HCT116 (cell line): ENCODE measurements around the gene SPSB1. TPM values are rescaled to one million over a fixed set of nuclear protein-coding genes. Genes with fewer than 3 reads are reported as not detected.
A peak's percentile ranks its signal among the peaks of the same experiment; 100 is the strongest.

Source experiments
- ATAC-seq: fragments of 200-7000 bp; cut with Tn5 transposase; 2 replicates; pipeline ENCODE4 v1.9.1; 2020; ENCODE audit warnings: mild to moderate bottlenecking, moderate library complexity
- BruUV-seq: library from RNA; stranded (reverse); fragments of 400-500 nt; replicated peaks from 2 replicates; lab custom pipeline; 2021; lab: Mats Ljungman, UMichigan
- CTCF ChIA-PET: fragments of 300-600 bp; sonication (Branson Sonifier 250); formaldehyde crosslinking; loops from one replicate; lab custom pipeline; 2021; ENCODE audit warnings: antibody characterized with exemption; lab: Charles Lee
- POLR2A ChIA-PET: fragments of 300-600, 350-600 bp; sonication (Branson Sonifier 250); formaldehyde crosslinking; loops from one replicate; lab custom pipeline; 2021; ENCODE audit warnings: antibody characterized with exemption; lab: Charles Lee
- RAD21 ChIA-PET, 2 experiments: fragments of 300-600 bp; sonication (Branson Sonifier 250); formaldehyde crosslinking; loops; one replicate each; lab custom pipeline; 2023; ENCODE audit warnings: low total read pairs in 2 of 2; ENCODE audit not compliant: uncharacterized antibody in 2 of 2, unreplicated experiment in 2 of 2, low non-redundant PET in 1 of 2; lab: Charles Lee
- DNase-seq: peaks from one replicate; pipeline ENCODE4 v3.0.0-alpha.2; 2010; ENCODE audit warnings: low read depth, low spot score
- H2AFZ ChIP-seq: fragments of 200-600 bp; shearing (Covaris generic), sonication (generic); 2 replicates; pipeline ENCODE4 v1.6.1; 2017; ENCODE audit warnings: low read depth, mixed run types, mixed read lengths, antibody characterized with exemption, low read length; ENCODE audit not compliant: poor library complexity, severe bottlenecking
- H3K27ac ChIP-seq: 2 replicates; pipeline ENCODE4 v1.5.1; 2012; ENCODE audit warnings: low read depth, low read length
- H3K27me3 ChIP-seq: fragments of 200-600 bp; sonication (generic); 2 replicates; pipeline ENCODE4 v1.6.1; 2016; ENCODE audit warnings: mixed run types, low read length, mixed read lengths; ENCODE audit not compliant: insufficient read depth
- H3K36me3 ChIP-seq, 2 experiments: fragments of 200-500 bp in 1 of 2; fragments of 200-600 bp in 1 of 2; sonication (Bioruptor generic) in 1 of 2; sonication (generic) in 1 of 2; 2 replicates each; pipeline versions ENCODE4 v1.5.1 to v1.6.1; 2014 to 2016; ENCODE audit warnings: low read length in 2 of 2, inconsistent platforms in 1 of 2, mixed read lengths in 1 of 2, mixed run types in 1 of 2; ENCODE audit not compliant: insufficient read depth in 2 of 2, control insufficient read depth in 1 of 2
- H3K4me1 ChIP-seq, 2 experiments: fragments of 200-600 bp in 1 of 2; sonication (generic) in 1 of 2; 2 replicates each; pipeline versions ENCODE4 v1.5.1 to v1.6.1; 2012 to 2017; ENCODE audit warnings: low read length in 2 of 2, inconsistent platforms in 1 of 2, mild to moderate bottlenecking in 1 of 2, mixed read lengths in 1 of 2, mixed run types in 1 of 2, moderate library complexity in 1 of 2; ENCODE audit not compliant: insufficient read depth in 2 of 2, control insufficient read depth in 1 of 2
- H3K4me2 ChIP-seq: fragments of 200-600 bp; sonication (generic); 2 replicates; pipeline ENCODE4 v1.6.1; 2017; ENCODE audit warnings: mixed run types, low read length, mixed read lengths
- H3K4me3 ChIP-seq, 2 experiments: fragments of 200-600 bp in 1 of 2; sonication (generic) in 1 of 2; replicated peaks in 1 of 2; 2 replicates each; pipeline ENCODE4 v1.5.1; 2011 to 2016; ENCODE audit warnings: low read length in 2 of 2, control low read depth in 1 of 2, low read depth in 1 of 2, mild to moderate bottlenecking in 1 of 2, mixed read lengths in 1 of 2, mixed run types in 1 of 2
- H3K79me2 ChIP-seq: fragments of 200-600 bp; sonication (generic); 2 replicates; pipeline ENCODE4 v1.6.1; 2017; ENCODE audit warnings: mild to moderate bottlenecking, mixed run types, low read length, moderate library complexity, mixed read lengths; ENCODE audit not compliant: insufficient read depth
- H3K9ac ChIP-seq: fragments of 200-600 bp; sonication (generic); 2 replicates; pipeline ENCODE4 v1.6.1; 2016; ENCODE audit warnings: low read length, mixed read lengths
- H3K9me2 ChIP-seq: fragments of 200-600 bp; sonication (generic), shearing (Covaris generic); 2 replicates; pipeline ENCODE4 v1.6.1; 2017; ENCODE audit warnings: mixed run types, mild to moderate bottlenecking, moderate library complexity; ENCODE audit not compliant: insufficient read depth
- H3K9me3 ChIP-seq, 2 experiments: fragments of 200-500 bp in 1 of 2; fragments of 200-600 bp in 1 of 2; sonication (Bioruptor generic) in 1 of 2; sonication (generic) in 1 of 2; 2 replicates each; pipeline ENCODE4 v1.6.1; 2014 to 2017; ENCODE audit warnings: low read length in 2 of 2, mixed read lengths in 2 of 2, inconsistent platforms in 1 of 2, low read depth in 1 of 2, mild to moderate bottlenecking in 1 of 2, mixed run types in 1 of 2, moderate library complexity in 1 of 2; ENCODE audit not compliant: control insufficient read depth in 1 of 2, insufficient read depth in 1 of 2
- H4K20me1 ChIP-seq: fragments of 200-600 bp; sonication (generic), shearing (Covaris generic); 2 replicates; pipeline ENCODE4 v1.6.1; 2017; ENCODE audit warnings: mixed run types, mild to moderate bottlenecking, moderate library complexity; ENCODE audit not compliant: insufficient read depth
- EZH2 ChIP-seq: fragments of 200-600 bp; sonication (generic); IDR thresholded peaks from 2 replicates; pipeline ENCODE4 v1.6.1; 2017; ENCODE audit warnings: antibody characterized with exemption, mixed run types
- FOSL1 ChIP-seq: IDR thresholded peaks from 2 replicates; pipeline ENCODE4 v1.6.1; 2012; ENCODE audit warnings: low read depth
- POLR2A ChIP-seq: IDR thresholded peaks from 2 replicates; pipeline ENCODE4 v1.7.0; 2011; ENCODE audit warnings: borderline replicate concordance; ENCODE audit not compliant: insufficient read depth, insufficient read length; ENCODE audit errors: extremely low read depth
- RAD21 ChIP-seq: IDR thresholded peaks from 2 replicates; pipeline ENCODE4 v1.6.1; 2012; ENCODE audit warnings: low read depth, mild to moderate bottlenecking
- SP1 ChIP-seq: IDR thresholded peaks from 2 replicates; pipeline ENCODE4 v1.6.1; 2012; ENCODE audit warnings: low read depth
- YY1 ChIP-seq: IDR thresholded peaks from 2 replicates; pipeline ENCODE4 v1.6.1; 2011; ENCODE audit warnings: low read length, low read depth, moderate library complexity, mild to moderate bottlenecking; ENCODE audit not compliant: insufficient replicate concordance; ENCODE audit errors: extremely low read depth
- ZFX ChIP-seq: fragments of 450-650 bp; IDR thresholded peaks from 2 replicates; pipeline ENCODE4 v1.6.1; 2017
- ZNF274 ChIP-seq: fragments of 200-500 bp; sonication (Bioruptor generic); IDR thresholded peaks from 2 replicates; pipeline ENCODE4 v1.6.1; 2014; ENCODE audit warnings: mild to moderate bottlenecking, low read depth, low read length, inconsistent platforms
- intact Hi-C: fragments of 100-400 bp; cut with micrococcal nuclease; formaldehyde crosslinking; loops from 2 replicates; pipeline ENCODE4 v1.10.0; 2022
- total RNA-seq: library from RNA; stranded (reverse); gene quantifications from one replicate; pipeline ENCODE4 v1.2.1, GENCODE V29; 2021; ENCODE audit not compliant: unreplicated experiment
- TF ChIP-seq, protein P1 (sequence below): IDR thresholded peaks from 2 replicates; pipeline ENCODE4 v1.6.1; 2012
- TF ChIP-seq, protein P2 (sequence below): IDR thresholded peaks from 2 replicates; pipeline ENCODE4 v1.6.1; 2011; ENCODE audit warnings: mild to moderate bottlenecking, low read length, moderate library complexity; ENCODE audit not compliant: insufficient replicate concordance; ENCODE audit errors: extremely low read depth

Gene SPSB1
- total RNA-seq, 1 experiment from 2014 or later = 10.8 TPM

DNA sequence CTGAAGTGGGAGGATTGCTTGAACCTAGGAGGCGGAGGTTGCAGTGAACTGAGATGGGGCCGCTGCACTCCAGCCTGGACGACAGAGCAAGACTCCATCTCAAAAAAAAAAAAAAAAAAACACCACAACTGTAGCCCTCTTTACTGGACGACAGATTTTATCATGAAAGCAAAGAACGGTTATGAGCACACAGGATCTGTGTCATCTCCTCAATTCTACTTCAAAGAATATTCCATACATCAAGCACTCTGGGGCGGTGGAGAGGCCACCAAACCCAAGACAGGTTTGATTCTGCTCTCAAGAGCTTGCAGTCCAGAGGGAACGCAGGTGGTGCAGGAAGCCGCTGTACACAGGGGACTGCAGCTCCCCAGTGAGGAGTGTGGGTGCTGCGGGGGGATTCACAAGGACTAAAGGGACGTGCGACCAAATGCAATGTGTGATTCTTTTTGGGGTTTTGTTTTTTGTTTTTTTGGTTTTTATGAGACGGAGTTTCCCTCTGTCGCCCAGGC is 110.1 kb downstream of the SPSB1 start:
- Histone ChIP-seq H3K4me1 (peaks cover 15 to 39% of the 10 kb centered on the region in 2 experiments; a peak in 3 of 4 replicates), H3K79me2 (no peaks in the 10 kb centered on the region), H2AFZ (no peak overlapping the region), H3K9me3 (no peaks in the 10 kb centered on the region), H3K4me3 (no peak overlapping the region), H3K36me3 (no peaks in the 10 kb centered on the region)
- DNase-seq = no peak
- BruUV-seq = no TSS peak
- RAD21 ChIA-PET = no interaction called here
- no peak for ATAC-seq
- intact Hi-C loops = no loop called here
- TF ChIP-seq ZNF274 (no peak), FOSL1 (no peak), RAD21 (no peak), SP1 (no peak), ZFX (no peak), POLR2A (no peak), YY1 (no peak)
- TF ChIP-seq, all 23 proteins: peak for 0
- H3K27ac ChIP-seq = no peak overlapping the region
- H3K9ac ChIP-seq = no peak overlapping the region
- no peaks in the 10 kb centered on the region for H3K27me3 ChIP-seq
- POLR2A ChIA-PET = no interaction called here
- no peak overlapping the region for H3K4me2 ChIP-seq
- CTCF ChIA-PET = no interaction called here
- H4K20me1 ChIP-seq = no peaks in the 10 kb centered on the region
- H3K9me2 ChIP-seq = no peaks in the 10 kb centered on the region

DNA sequence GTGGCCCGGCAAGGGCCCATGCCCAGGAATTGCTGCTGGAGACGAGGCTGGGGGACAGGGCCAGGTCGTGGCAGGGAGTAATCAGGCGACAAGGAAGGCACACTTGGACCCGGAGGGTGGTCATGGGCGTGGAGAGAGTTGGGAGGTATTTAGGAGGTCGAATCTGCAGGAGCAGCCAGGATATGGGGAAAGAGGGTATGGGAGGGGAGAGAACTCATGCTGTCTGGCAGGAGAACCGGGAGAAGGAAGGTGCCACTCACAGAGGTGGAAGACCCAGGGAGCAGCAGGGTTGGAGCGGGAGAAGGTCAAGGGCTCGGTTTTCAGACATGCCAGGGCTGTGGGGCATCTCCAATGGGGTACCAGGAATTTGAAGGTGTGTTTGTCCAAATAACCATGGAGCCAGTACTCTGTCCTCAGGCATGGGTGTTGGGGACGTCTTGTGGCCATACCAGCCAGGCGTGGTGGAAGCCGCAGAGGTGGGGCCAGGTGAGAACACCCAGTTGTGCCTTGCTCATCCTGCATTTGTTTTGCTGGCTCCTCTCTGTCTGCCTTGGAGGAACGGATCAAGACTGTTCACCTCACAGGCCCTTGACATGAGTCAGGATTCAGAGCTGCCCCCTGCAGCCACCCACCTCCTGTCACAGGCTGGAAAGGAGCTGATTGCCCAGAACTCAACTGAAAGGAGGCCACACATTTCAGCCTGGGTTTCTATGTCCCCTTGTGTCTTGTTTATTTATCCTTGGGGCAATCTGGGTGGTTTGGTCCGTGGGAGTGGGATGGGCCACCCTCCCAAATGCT is 111.6 kb downstream of the SPSB1 start:
- RAD21 ChIA-PET = no interaction called here
- TF ChIP-seq EZH2 (no peak), RAD21 (peak; percentile 14; the same call in 1 of the 2 replicates)
- TF ChIP-seq, protein P1, sequence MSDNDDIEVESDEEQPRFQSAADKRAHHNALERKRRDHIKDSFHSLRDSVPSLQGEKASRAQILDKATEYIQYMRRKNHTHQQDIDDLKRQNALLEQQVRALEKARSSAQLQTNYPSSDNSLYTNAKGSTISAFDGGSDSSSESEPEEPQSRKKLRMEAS = no peak
- TF ChIP-seq, protein P2, sequence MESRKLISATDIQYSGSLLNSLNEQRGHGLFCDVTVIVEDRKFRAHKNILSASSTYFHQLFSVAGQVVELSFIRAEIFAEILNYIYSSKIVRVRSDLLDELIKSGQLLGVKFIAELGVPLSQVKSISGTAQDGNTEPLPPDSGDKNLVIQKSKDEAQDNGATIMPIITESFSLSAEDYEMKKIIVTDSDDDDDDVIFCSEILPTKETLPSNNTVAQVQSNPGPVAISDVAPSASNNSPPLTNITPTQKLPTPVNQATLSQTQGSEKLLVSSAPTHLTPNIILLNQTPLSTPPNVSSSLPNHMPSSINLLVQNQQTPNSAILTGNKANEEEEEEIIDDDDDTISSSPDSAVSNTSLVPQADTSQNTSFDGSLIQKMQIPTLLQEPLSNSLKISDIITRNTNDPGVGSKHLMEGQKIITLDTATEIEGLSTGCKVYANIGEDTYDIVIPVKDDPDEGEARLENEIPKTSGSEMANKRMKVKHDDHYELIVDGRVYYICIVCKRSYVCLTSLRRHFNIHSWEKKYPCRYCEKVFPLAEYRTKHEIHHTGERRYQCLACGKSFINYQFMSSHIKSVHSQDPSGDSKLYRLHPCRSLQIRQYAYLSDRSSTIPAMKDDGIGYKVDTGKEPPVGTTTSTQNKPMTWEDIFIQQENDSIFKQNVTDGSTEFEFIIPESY = no peak
- Histone ChIP-seq H4K20me1 (no peaks in the 10 kb centered on the region), H3K27ac (no peak overlapping the region), H3K79me2 (no peaks in the 10 kb centered on the region), H3K4me3 (no peak overlapping the region), H3K4me2 (peak overlapping the region; percentile 19; the same call in 1 of the 2 replicates), H3K4me1 (peaks cover 15 to 38% of the 10 kb centered on the region in 2 experiments; a peak in 3 of 4 replicates), H2AFZ (no peak overlapping the region), H3K9me2 (no peaks in the 10 kb centered on the region), H3K9ac (no peak overlapping the region), H3K27me3 (no peaks in the 10 kb centered on the region), H3K9me3 (no peaks in the 10 kb centered on the region), H3K36me3 (no peaks in the 10 kb centered on the region)
- BruUV-seq = no TSS peak
- CTCF ChIA-PET = interaction anchor here (1.2 to 1.3 kb wide), 2 partner anchors 115 to 137 kb away, joined by 3 to 4 read pairs; no protein-coding TSS in a partner anchor
- DNase-seq = no peak
- intact Hi-C loops = no loop called here
- 0 out of 2 replicates have a peak, but pooled peaks have one; percentile 29 for ATAC-seq
- POLR2A ChIA-PET = no interaction called here
